WTC11 (cell line): ENCODE data around the gene BMF. TPM values are rescaled to one million over a fixed set of nuclear protein-coding genes. Genes with fewer than 3 reads are reported as not detected.
"Not testable (repeated sequence)": the region's sequence is repeated elsewhere in the genome, so short reads cannot be mapped to it uniquely, and the experiment has no call there.

Experiments used
- ATAC-seq: fragments of 200-7000 bp; cut with Tn5 transposase; 2 replicates; pipeline ENCODE4 v1.10.0; 2021; ENCODE audit warnings: mild to moderate bottlenecking, moderate library complexity
- CTCF ChIA-PET: fragments of 300-600 bp; sonication (Branson Sonifier 250); formaldehyde crosslinking; loops from one replicate; lab custom pipeline; 2021; ENCODE audit warnings: antibody characterized with exemption; lab: Charles Lee
- POLR2A ChIA-PET: fragments of 350-600 bp; sonication (Branson Sonifier 250); formaldehyde crosslinking; loops from one replicate; lab custom pipeline; 2021; ENCODE audit warnings: antibody characterized with exemption; lab: Charles Lee
- DNase-seq: peaks from one replicate; pipeline ENCODE4 v3.0.0; 2021; ENCODE audit warnings: low spot score
- H3K27ac Mint-ChIP-seq: 2 replicates; pipeline ENCODE4 v1.8.0; 2021; ENCODE audit warnings: mixed read lengths
- H3K27me3 Mint-ChIP-seq: 2 replicates; pipeline ENCODE4 v1.8.0; 2021; ENCODE audit warnings: low read depth, mild to moderate bottlenecking, moderate library complexity, mixed read lengths
- H3K36me3 Mint-ChIP-seq: 2 replicates; pipeline ENCODE4 v1.8.0; 2021; ENCODE audit warnings: mixed read lengths
- H3K4me1 Mint-ChIP-seq: 2 replicates; pipeline ENCODE4 v1.8.0; 2022; ENCODE audit warnings: mixed read lengths
- H3K4me3 Mint-ChIP-seq: 2 replicates; pipeline ENCODE4 v1.8.0; 2021; ENCODE audit warnings: mild to moderate bottlenecking, moderate library complexity, mixed read lengths
- H3K9me3 Mint-ChIP-seq: 2 replicates; pipeline ENCODE4 v1.8.0; 2021; ENCODE audit warnings: mixed read lengths
- ESRRA ChIP-seq: sonication (generic); formaldehyde crosslinking; IDR thresholded peaks from 2 replicates; pipeline ENCODE4 v1.8.1; 2022; ENCODE audit warnings: mild to moderate bottlenecking, missing genetic modification reagents, borderline replicate concordance
- ETV6 ChIP-seq: sonication (generic); formaldehyde crosslinking; IDR thresholded peaks from 2 replicates; pipeline ENCODE4 v1.8.1; 2022; ENCODE audit warnings: mild to moderate bottlenecking, missing genetic modification reagents
- GABPB1 ChIP-seq: sonication (generic); formaldehyde crosslinking; IDR thresholded peaks from 2 replicates; pipeline ENCODE4 v1.8.1; 2023; ENCODE audit warnings: mild to moderate bottlenecking, missing genetic modification reagents
- GRHL2 ChIP-seq: fragments of 250-450 bp; sonication (Bioruptor Pico); IDR thresholded peaks from 2 replicates; pipeline ENCODE4 v1.8.0; 2022; ENCODE audit warnings: mild to moderate bottlenecking, moderate library complexity; ENCODE audit not compliant: insufficient replicate concordance, severe bottlenecking
- HMGA2 ChIP-seq: fragments of 250-450 bp; sonication (Bioruptor Pico); IDR thresholded peaks from 2 replicates; pipeline ENCODE4 v1.4.0; 2021; ENCODE audit warnings: mild to moderate bottlenecking, moderate library complexity
- SP1 ChIP-seq: sonication (generic); formaldehyde crosslinking; conservative IDR thresholded peaks from 2 replicates; pipeline ENCODE4 v1.8.1; 2022; ENCODE audit warnings: missing genetic modification reagents
- ZNF121 ChIP-seq: sonication (generic); formaldehyde crosslinking; IDR thresholded peaks from 2 replicates; pipeline ENCODE4 v1.8.0; 2023; ENCODE audit warnings: missing genetic modification reagents
- ZNF219 ChIP-seq: sonication (generic); formaldehyde crosslinking; IDR thresholded peaks from 2 replicates; pipeline ENCODE4 v1.8.0; 2023; ENCODE audit warnings: missing genetic modification reagents, mild to moderate bottlenecking, borderline replicate concordance
- ZNF396 ChIP-seq: fragments of 250-450 bp; sonication (Bioruptor Pico); IDR thresholded peaks from 2 replicates; pipeline ENCODE4 v1.8.0; 2021; ENCODE audit warnings: mild to moderate bottlenecking, moderate library complexity, borderline replicate concordance
- total RNA-seq: library from RNA; stranded (reverse); gene quantifications from 3 replicates; pipeline ENCODE4 v1.2.3, GENCODE V29; 2021
- TF ChIP-seq, protein P1 (sequence below): fragments of 250-450 bp; sonication (Bioruptor Pico); IDR thresholded peaks from 2 replicates; pipeline ENCODE4 v1.9.0; 2021; ENCODE audit warnings: mild to moderate bottlenecking, borderline replicate concordance
- TF ChIP-seq, protein P2 (sequence below): sonication (generic); formaldehyde crosslinking; IDR thresholded peaks from 2 replicates; pipeline ENCODE4 v1.8.0; 2022; ENCODE audit warnings: mild to moderate bottlenecking, missing genetic modification reagents
- TF ChIP-seq, protein P3 (sequence below): sonication (generic); formaldehyde crosslinking; IDR thresholded peaks from 2 replicates; pipeline ENCODE4 v1.8.0; 2022; ENCODE audit warnings: mild to moderate bottlenecking, missing genetic modification reagents
- TF ChIP-seq, protein P4 (sequence below): sonication (generic); formaldehyde crosslinking; IDR thresholded peaks from 2 replicates; pipeline ENCODE4 v1.8.1; 2023; ENCODE audit warnings: mild to moderate bottlenecking, missing genetic modification reagents
- TF ChIP-seq, protein P5 (sequence below): fragments of 250-450 bp; sonication (Bioruptor Pico); IDR thresholded peaks from 2 replicates; pipeline ENCODE4 v1.9.0; 2021; ENCODE audit warnings: mild to moderate bottlenecking

BMF gene
- total RNA-seq, 1 experiment from 2014 or later: 36.9 TPM

DNA sequence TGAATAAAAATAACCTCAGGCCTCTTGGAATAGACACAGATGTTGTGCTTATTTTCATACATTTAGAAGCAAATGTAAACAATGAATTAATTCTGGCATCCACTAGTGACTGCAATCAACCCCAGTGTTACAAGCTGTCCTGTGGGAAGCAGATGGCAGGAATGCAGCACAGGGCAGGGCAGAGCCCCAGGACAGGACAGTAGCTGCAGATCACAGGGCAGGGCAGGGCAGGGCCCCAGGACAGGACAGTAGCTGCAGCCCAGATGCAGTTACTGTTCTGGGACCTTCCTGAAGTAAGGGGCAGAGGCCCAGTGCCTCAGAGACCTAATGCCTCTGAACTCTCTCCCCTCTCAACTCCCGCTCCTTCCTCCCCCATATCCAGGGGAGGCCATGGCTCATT is 14.3 kb upstream of the BMF start:
- Mint-ChIP-seq H3K4me1 (peaks cover 44% of the 10 kb centered on the region), H3K27ac (peak overlapping the region; percentile 76; the same call in 1 of the 2 replicates)
- ATAC-seq, H3K9me3 Mint-ChIP-seq, H3K27me3 Mint-ChIP-seq, DNase-seq, H3K36me3 Mint-ChIP-seq, H3K4me3 Mint-ChIP-seq: not testable (repeated sequence)
- ChIA-PET POLR2A (interaction anchor here (0.6 to 1.2 kb wide), 2 partner anchors 14 to 44 kb away, joined by 4 read pairs; partner anchors contain the start of gene BMF), CTCF (interaction anchor here (0.9 to 4.2 kb wide), 6 partner anchors 16 to 152 kb away, joined by 3 to 17 read pairs (median 3); no protein-coding TSS in a partner anchor)
- TF ChIP-seq ZNF121 (CRISPR knock-in tag): peak; percentile 6; the same call in 1 of the 2 replicates

DNA sequence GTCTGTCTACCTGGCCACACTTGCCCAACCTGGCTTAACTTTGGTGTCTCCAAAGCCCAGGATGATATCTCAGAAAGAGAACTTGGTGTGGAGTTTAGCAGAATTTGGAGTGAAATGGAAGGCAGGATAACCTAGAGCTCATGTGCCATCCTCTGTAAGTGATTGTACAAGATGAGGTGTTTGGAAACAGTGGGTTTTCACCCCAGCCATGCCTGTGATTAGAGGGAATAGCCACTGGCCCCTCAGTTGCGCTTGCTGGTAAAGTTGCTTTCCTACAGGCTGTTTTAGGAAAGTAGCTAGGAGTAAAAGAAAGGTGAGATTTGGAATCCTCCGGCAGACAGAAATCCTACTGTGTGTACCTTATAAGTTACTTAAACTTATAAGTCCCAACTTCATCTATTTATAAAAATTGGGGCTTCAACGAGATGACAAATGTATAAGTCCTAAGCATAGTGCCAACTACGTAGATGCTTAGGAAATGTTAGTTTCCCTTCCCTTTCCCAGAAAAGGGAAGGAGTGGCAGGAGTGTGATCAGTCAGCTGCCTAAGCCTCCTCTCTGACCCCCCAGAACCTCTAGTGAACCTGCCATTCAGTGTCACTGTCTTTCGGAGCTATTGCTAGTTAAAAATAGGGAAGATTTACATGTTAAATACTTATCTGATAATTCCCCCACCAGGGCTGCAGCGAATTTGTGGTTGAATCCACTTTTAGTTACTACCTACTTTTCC is 13.4 kb upstream of the BMF start:
- ChIA-PET POLR2A (no interaction called here), CTCF (interaction anchor here (1.1 to 4.2 kb wide), 3 partner anchors 13 to 153 kb away, joined by 4 to 17 read pairs (median 5); partner anchors contain the start of gene BMF)
- Mint-ChIP-seq H3K27ac (no peak overlapping the region; the same call in 1 of the 2 replicates), H3K27me3 (no peaks in the 10 kb centered on the region), H3K4me1 (peaks cover 44% of the 10 kb centered on the region), H3K36me3 (no peaks in the 10 kb centered on the region), H3K4me3 (no peak overlapping the region), H3K9me3 (no peaks in the 10 kb centered on the region)
- TF ChIP-seq, protein P1, sequence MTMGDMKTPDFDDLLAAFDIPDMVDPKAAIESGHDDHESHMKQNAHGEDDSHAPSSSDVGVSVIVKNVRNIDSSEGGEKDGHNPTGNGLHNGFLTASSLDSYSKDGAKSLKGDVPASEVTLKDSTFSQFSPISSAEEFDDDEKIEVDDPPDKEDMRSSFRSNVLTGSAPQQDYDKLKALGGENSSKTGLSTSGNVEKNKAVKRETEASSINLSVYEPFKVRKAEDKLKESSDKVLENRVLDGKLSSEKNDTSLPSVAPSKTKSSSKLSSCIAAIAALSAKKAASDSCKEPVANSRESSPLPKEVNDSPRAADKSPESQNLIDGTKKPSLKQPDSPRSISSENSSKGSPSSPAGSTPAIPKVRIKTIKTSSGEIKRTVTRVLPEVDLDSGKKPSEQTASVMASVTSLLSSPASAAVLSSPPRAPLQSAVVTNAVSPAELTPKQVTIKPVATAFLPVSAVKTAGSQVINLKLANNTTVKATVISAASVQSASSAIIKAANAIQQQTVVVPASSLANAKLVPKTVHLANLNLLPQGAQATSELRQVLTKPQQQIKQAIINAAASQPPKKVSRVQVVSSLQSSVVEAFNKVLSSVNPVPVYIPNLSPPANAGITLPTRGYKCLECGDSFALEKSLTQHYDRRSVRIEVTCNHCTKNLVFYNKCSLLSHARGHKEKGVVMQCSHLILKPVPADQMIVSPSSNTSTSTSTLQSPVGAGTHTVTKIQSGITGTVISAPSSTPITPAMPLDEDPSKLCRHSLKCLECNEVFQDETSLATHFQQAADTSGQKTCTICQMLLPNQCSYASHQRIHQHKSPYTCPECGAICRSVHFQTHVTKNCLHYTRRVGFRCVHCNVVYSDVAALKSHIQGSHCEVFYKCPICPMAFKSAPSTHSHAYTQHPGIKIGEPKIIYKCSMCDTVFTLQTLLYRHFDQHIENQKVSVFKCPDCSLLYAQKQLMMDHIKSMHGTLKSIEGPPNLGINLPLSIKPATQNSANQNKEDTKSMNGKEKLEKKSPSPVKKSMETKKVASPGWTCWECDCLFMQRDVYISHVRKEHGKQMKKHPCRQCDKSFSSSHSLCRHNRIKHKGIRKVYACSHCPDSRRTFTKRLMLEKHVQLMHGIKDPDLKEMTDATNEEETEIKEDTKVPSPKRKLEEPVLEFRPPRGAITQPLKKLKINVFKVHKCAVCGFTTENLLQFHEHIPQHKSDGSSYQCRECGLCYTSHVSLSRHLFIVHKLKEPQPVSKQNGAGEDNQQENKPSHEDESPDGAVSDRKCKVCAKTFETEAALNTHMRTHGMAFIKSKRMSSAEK (CRISPR knock-in tag): no peak
- TF ChIP-seq ZNF121 (CRISPR knock-in tag) (no peak), GABPB1 (CRISPR knock-in tag) (no peak)
- DNase-seq (no peak), ATAC-seq (no peak)

DNA sequence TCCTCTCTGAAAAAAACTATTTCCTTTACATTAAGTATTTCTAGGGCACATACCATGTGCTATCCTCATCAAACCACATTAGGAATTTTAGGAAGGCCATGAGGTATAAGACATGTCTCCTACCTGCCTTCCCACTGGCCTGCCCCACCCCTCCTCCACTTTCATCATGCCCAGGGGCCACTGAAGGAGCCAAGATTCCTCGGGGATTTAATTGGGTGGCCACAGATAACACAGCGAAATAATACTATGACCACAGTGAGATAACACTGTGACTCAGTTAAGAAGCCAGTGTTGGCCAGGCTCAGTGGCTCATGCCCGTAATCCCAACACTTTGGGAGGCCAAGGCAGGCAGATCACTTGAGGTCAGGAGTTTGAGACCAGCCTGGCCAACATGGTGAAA is 9.8 kb upstream of the BMF start:
- no peak for ATAC-seq
- ChIA-PET POLR2A (no interaction called here), CTCF (no interaction called here)
- TF ChIP-seq, protein P2, sequence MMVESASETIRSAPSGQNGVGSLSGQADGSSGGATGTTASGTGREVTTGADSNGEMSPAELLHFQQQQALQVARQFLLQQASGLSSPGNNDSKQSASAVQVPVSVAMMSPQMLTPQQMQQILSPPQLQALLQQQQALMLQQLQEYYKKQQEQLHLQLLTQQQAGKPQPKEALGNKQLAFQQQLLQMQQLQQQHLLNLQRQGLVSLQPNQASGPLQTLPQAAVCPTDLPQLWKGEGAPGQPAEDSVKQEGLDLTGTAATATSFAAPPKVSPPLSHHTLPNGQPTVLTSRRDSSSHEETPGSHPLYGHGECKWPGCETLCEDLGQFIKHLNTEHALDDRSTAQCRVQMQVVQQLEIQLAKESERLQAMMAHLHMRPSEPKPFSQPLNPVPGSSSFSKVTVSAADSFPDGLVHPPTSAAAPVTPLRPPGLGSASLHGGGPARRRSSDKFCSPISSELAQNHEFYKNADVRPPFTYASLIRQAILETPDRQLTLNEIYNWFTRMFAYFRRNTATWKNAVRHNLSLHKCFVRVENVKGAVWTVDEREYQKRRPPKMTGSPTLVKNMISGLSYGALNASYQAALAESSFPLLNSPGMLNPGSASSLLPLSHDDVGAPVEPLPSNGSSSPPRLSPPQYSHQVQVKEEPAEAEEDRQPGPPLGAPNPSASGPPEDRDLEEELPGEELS (CRISPR knock-in tag): no peak
- TF ChIP-seq, protein P3, sequence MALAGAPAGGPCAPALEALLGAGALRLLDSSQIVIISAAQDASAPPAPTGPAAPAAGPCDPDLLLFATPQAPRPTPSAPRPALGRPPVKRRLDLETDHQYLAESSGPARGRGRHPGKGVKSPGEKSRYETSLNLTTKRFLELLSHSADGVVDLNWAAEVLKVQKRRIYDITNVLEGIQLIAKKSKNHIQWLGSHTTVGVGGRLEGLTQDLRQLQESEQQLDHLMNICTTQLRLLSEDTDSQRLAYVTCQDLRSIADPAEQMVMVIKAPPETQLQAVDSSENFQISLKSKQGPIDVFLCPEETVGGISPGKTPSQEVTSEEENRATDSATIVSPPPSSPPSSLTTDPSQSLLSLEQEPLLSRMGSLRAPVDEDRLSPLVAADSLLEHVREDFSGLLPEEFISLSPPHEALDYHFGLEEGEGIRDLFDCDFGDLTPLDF (CRISPR knock-in tag): no peak
- no peak for TF ChIP-seq ESRRA (CRISPR knock-in tag)
- no peak for TF ChIP-seq GRHL2 (CRISPR knock-in tag)
- TF ChIP-seq ZNF219 (CRISPR knock-in tag): no peak
- TF ChIP-seq ETV6 (CRISPR knock-in tag): no peak
- TF ChIP-seq, protein P4, sequence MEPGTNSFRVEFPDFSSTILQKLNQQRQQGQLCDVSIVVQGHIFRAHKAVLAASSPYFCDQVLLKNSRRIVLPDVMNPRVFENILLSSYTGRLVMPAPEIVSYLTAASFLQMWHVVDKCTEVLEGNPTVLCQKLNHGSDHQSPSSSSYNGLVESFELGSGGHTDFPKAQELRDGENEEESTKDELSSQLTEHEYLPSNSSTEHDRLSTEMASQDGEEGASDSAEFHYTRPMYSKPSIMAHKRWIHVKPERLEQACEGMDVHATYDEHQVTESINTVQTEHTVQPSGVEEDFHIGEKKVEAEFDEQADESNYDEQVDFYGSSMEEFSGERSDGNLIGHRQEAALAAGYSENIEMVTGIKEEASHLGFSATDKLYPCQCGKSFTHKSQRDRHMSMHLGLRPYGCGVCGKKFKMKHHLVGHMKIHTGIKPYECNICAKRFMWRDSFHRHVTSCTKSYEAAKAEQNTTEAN (CRISPR knock-in tag): no peak
- no peak for TF ChIP-seq HMGA2
- TF ChIP-seq, protein P5, sequence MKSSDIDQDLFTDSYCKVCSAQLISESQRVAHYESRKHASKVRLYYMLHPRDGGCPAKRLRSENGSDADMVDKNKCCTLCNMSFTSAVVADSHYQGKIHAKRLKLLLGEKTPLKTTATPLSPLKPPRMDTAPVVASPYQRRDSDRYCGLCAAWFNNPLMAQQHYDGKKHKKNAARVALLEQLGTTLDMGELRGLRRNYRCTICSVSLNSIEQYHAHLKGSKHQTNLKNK (CRISPR knock-in tag): no peak
- no peak for TF ChIP-seq SP1 (CRISPR knock-in tag)
- no peak for TF ChIP-seq ZNF396 (CRISPR knock-in tag)
- Mint-ChIP-seq H3K9me3 (no peaks in the 10 kb centered on the region), H3K27ac (no peak overlapping the region), H3K4me3 (no peak overlapping the region), H3K27me3 (no peaks in the 10 kb centered on the region), H3K4me1 (peaks cover 41% of the 10 kb centered on the region), H3K36me3 (no peaks in the 10 kb centered on the region)
- no peak for DNase-seq
